HG02678 (cell line): Measurements from ENCODE around the gene PTPRO.

Source experiments
- ATAC-seq: cut with Tn5 transposase; IDR thresholded peaks from one replicate; pipeline ENCODE4 v1.9.1; 2021; ENCODE audit warnings: mild to moderate bottlenecking, moderate library complexity; ENCODE audit not compliant: unreplicated experiment

PTPRO gene

DNA sequence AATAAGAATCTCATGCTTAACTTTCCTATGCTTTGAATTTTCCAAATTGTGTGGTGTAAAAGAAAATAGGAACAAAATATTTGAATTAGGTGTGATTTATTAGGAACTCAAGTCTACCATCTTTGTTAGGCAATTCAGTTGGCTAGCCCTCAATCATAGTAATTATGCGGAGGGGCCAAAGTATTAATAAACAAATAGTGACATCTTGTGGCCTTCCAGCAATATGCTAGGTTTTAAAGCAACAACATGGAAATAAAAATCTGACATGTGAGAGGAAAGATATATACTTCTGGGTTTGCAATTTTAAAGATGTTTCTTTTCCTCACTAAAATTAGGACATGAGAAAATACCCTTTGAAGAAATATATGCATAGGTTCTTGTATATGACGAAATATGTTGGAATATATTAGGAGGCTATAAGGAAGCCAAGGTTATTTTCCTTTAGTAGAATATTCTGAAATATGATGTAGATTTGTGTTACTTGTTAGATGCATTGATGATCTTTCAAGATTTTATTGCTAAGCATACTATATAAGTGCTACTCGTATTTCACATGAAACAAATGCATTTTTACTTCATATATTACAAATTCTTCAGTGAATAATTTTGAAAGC, 200.4 kb downstream of the PTPRO start:
- no peak for ATAC-seq

DNA sequence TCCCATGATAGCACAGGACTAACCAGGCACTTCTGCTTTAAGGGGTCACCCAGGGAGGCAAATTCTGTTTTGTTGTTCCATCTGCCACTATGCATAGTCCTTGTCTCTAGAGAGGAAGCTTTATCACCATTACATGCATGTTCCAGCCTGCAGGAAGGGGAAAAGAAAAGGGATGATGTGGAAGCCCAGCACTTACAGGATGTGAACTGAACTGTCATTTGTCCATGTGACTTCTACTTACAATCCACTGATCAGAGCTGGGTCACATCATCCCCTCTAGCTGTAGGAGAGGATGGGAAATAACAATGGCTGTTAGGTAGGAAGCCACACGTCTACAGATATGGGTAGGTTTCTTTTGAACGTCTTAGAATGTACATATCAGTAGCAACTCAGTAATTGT, 203.1 kb downstream of the PTPRO start:
- ATAC-seq, result no peak

DNA sequence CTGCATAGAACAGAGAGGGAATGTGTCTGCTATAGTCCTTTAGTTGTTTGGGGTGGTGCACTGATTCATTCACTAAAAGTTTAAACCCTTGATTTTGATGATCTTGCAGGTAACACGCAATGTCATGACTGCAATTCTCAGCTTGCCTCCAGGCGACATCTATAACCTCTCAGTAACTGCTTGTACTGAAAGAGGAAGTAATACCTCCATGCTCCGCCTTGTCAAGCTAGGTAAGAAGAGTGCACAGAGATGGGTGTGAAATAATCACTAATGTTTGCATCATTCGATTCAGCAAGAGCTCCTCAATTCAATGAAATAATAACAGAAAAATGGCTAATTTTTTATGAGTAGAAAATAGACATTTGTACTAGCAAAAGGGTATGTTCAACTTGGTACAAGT, 203.7 kb downstream of the PTPRO start:
- ATAC-seq, result peak; percentile 100

DNA sequence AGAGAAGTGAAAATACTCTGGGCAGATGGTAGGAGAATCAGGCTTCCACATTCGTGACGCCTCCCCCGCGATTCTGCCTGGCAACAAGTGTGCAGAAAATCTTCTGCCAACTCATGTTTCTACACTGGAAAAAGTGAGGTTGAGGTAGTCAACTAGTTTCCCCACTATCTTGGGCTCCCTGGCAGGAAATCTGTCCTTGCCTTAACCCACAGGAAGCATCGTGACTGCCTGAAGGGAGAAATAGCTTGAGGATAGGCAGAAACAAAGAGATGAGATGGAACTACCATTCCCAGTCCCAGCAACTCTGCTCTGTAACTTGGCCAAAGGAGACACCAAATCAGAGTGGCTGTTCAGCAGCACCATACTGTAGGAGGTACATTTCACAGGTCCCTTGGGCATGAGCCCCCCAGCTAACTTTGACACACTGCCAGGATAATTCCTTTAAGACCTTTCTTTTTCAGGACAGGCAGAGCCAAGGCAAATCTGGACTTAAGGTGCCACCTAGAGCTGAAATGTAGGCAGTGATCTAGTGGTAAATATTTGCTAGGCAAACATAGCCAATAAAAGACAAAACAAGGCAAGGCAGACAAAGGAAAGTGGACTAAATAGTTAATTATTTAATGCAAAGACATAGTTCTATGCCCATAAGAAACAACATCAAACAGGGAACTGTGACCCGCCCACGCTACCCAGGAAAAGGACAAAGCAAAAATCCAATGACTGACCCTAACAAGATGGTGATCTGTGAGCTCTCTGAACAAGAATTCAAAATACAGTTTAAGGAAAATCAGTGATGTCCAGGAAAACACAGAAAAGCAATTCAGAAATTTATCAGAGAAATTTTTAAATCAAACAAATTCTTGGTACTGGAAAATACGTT, 205.1 kb downstream of the PTPRO start:
- no peak for ATAC-seq

DNA sequence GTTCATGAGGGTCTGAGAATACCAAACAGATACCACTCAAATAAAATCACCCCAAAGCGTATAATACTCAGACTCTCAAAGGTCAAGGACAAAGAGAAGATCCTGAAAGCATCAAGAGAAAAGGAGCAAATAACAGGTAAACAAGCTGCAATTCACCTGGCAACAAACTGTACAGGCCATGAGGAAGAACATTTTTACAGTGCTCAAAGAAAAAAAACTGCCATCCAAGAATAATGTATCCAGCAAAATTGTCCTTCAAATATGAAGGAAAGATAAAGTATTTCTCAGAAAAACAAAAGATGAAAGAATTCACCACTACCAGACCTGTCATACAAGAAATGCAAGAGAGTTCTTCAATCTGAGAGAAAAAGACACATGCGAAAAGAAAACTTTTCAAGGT, 206.4 kb downstream of the PTPRO start:
- ATAC-seq, result no peak

DNA sequence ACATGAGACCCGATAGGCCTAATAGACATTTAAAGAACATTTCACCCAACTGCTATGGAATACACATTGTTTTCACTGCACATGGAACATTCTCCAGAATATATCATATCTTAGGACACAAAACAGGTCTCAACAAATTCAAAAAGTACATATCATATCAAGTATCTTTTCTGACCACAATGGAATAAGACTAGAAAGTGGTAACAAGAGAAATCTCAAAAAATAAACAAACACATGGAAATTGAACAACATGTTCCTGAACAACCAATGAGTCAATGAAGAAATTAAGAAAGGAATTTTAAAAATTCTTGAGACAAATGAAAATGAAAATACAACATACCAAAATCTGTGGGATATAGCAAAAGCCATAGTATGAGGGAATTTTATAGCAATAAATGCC, 208.1 kb downstream of the PTPRO start:
- no peak for ATAC-seq

DNA sequence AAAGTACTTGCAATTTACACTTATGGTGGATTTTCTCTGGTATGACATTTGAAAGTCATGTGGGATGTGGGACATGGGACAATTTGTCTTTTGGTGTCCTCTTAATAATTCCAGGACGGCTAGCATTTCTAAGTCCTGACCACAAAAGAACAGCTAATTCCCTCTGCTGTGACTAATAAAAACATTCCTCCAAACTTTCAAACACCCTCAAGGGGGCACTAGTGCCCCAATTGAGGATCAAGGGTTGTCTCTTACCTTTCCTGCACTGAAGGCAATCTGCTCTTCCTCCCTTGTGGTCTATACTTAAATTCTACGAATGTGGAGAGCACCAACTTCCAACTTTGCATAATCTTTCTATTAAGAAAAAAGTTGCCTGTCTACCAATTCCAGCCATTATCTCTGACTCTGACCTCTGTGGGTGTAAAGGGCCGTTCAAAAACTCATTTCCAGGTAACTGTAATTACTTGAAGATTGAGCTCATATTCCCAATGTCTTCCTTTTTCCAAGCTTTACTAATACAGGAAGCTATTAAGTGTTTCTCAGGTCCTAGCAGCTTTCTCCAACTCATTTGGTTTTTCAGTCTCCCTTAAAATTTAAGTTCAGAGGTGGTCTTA, 210.2 kb downstream of the PTPRO start:
- peak; percentile 68 for ATAC-seq

DNA sequence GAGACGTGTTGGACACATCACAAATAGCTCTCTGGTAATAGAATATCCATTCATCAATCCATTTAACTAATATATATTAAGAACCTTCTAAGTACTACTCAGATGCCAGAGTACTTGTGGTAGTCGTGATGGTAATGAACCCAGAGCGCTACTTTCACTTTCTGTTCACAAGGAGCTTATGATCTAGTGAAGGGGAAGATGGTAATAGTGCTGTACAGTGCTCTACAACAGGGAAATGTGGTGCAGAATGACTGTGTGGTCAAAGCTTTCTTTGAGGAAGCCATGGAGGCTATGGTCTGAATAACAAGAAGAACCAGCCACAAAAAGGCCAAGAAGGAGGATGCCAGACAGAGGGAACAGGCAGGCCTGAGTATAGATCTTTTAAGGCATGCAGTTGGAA, 212.0 kb downstream of the PTPRO start:
- peak; percentile 84 for ATAC-seq

DNA sequence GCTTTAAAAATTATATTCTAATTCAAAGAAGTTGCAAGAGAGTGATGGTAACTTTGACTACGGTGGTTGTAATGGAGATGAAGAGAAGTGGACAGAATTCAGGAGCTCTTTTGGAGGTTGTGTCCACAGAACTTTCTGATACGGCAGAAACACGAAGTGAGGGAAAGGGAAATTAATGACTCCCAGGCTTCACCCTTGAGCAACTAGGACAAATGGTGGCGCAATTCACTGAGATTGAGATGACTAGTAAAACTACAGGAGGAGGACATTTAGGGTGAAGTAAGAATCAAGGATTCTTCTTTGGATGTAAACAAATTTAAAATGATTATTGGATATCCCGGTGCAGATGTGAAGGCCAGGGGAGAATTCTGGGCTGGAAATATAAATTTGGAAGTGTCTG, 212.6 kb downstream of the PTPRO start:
- ATAC-seq, result no peak

DNA sequence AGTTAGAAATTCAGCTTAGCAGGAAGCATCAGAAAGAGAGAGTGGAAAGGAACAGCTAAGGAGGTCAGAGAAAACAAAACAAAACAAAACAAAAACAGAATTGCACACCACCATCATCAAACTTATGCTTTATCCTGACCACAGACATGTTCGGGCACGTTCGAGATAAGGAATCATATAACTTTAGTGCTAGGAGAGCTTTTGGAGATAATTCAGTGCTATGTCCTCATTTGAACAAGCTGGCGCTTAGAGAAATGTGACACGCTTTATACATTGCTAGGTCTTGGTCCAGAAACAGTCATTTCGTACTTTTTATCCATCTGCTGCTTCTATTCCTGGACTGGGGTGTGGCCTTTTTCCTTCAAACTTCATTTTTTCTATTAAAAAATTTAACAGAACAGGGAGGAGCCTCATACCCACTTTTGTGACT, 213.1 kb downstream of the PTPRO start:
- no peak for ATAC-seq

DNA sequence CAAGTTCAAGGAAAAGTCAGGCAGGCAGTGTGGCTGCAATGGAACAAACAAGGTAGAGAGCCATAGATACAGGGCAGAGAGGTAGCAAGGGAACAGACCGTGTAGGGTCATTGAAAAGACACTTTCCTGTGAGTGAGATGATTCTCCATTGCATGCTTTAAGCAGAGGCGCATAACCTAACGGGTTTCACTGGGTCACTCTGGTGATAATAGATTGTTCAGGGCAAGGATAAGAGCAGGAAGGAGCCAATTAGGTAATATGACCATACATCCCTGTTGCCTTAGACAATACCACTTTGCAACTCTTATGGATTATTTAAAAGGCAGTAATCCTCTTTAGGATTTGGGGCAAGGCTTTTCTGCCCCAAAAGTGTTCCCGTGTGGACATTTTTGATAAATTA, 214.1 kb downstream of the PTPRO start:
- no peak for ATAC-seq

DNA sequence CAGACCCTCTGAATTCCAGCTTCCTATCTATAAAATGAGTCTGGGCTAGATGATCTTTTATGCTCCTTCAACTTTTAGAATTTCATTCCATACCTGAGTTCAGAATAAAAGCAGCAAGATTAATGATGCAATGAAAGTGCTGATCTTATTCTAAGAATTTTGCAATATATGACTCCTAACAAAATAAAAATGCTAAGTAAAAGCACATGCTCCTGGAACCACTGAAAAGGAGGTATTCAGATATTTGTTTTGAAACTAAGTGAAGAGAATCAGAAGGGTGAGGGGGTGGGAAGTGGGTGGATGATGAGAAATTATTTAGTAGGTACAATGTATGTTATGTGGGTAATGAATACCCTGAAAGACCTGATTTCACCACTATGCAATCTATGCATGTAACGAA, 216.6 kb downstream of the PTPRO start:
- ATAC-seq, result no peak

DNA sequence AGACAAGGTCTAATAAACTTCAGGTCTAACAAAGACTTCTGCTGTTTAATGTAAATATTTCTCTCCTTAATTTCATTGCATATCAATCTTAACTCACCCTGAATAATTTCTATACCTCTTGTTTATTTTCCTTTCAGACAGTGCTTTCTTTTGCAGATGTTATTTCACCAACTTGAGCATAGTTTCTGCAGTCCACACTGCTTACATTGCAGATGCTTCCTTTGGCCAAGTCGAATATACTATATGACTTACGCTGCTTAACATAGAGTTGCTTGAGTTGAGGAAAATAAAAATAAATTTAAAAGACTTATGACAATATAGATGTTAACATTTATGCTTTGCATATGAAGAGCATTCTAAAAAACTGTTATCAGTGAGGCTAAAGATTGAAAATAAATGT, 217.7 kb downstream of the PTPRO start:
- ATAC-seq, result no peak

DNA sequence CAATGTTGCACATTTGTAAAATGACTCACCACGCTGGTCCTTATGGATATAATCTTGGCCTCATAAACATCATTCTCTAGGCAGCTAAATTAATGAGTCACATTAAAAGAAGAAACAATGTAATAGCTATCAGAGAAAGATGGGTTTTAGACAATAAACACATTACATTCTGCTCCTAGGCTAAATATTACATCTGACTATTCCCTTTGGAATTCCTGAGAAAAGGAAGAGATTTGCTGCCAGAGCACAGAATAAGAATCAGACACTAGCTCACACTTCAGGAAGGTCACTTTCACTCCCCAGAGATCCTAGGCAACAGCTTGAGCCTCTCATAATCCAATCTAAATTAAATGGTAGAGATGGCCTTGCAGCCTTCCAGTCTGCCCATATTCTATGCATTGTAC, 218.2 kb downstream of the PTPRO start:
- ATAC-seq, result no peak

DNA sequence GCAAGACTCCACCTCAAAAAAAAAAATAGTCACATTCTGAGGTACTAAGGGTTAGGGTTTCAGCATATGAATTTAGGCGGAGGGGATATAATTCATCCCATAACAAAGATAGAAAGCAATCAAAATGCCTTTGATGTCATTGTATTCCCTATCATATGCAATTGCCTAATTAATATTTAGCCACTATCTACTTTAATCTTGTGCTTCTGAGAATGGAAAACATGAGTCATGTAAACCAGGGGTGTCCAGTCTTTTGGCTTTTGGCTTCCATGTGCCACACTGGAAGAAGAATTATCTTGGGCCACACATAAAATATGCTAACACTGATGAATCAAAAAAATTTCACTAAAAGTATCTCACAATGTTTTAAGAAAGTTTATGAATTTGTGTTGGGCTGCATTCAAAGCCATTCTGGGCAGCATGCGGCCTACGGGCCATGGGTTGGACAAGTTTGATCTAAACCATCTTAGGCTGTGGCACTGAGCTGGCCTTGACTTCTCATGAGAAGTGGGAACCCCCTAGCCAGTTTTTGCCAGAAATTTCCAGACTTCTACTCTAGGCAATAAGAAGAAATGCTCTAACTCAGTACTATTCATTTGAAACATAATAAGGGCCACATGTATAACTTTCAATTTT, 219.8 kb downstream of the PTPRO start:
- ATAC-seq, result no peak

DNA sequence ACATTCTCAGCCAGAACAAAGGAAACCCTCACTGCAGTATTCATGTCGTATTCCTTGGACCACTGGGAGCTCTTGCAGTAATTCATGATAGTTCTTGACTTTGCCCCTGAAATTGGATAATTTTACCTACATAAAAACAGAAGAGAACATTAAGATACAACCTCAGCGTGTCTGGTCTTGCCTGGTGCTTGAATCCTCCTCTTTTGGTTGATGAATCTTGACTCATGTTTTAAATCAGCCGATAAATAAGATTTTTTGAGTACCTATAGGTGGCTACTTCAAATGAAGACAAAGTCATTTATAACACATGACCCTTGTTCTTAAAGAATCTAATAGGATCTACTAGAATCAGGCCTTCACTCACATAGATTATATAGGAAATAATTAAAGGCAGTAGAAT, 221.0 kb downstream of the PTPRO start:
- no peak for ATAC-seq

DNA sequence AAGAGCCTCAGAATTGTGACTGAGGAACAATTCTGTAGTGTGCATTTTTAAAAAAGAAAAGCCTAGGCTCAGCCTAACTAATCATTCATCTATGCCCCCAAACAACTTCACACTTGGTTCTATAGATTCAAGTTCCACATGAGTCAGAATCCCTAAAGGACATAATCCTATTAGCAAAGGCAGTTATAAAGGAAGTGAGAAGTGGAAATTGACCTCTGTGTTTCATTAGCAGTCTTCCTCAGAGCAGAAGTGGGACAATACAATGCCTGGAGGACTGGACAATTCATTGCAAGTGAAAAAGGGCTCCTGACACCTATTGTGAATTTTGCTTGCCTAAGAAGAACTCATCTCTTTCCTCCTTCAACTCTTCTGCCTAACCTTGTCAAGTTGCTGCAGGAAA, 222.3 kb downstream of the PTPRO start:
- ATAC-seq, result no peak

DNA sequence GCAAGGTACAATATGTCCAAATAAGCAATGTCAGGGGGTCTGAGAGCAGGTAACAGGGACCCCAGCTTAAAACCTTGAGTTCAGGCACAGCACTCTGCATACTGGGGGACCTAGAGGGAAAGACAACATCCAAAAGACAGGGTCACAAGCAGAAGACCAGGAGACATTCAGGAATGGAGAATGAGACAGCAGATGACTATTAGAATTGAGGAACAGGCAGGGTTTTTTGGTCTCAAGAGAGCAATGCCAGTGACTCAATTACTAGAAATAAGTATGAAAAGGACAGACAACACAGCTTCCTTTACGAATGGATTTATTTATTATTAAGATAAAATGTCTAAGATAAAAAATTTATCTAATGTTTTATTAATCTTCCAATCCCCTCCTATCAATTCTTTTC, 223.0 kb downstream of the PTPRO start:
- ATAC-seq, result no peak

DNA sequence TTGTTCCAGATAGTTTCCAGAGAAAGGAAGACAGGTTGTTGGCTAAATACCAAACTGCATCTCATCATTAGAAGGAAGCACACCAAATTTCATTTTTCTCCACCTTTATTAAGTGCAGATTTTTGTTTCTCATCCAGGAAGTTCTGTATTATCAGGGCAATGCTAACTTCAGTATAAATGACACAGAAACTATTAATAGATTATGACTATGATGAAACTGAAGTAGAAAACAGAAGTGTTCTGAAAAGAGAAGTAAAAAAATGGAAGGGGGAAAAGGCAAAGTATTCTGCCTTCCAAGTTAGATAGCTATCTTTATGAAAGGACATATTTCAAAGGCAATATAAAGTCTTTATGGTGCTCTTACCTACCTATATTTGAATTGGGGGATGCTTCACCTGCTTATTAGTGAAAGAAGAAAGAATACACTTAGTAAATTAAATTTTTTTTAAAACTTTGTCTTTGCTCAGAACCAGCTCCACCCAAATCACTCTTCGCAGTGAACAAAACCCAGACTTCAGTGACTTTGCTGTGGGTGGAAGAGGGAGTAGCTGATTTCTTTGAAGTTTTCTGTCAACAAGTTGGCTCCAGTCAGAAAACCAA, 223.9 kb downstream of the PTPRO start:
- peak; percentile 81 for ATAC-seq

DNA sequence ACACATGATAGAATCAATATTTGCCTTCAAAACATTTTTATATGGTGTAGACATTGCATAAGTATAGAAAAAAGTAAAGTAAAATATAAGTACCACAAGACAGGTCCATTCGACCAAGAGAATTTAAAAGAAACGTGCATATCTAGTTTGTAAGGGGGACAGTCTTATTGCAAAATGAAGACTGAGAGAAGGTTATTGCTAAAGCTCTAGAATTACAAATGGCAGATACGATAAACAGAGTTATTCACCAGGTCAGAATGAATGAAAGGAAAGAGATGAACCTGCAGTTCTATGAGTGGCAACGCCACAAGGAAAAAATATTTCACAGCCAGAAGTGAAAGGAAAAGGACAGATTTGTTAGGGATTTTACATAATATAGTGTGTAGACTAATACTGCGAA, 224.8 kb downstream of the PTPRO start:
- ATAC-seq, result no peak

DNA sequence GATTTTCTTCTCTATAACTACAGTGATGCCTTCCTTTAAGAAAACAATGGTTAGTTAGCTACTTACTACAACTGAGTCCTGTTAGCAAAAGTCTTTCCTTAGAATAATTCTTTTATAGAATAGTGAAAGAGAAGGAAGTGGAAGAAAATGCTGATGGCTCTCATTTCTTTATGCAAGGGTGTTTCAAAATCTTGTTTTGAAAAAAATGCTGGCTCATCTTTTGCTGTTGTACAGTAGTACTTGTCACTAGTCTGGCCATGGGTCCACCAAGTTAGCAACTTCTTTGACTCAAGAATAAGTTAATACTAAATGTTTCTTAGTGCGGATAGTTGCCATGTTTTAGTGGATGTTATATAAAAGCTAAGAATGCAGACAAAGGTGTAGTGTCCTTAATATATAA, 225.4 kb downstream of the PTPRO start:
- ATAC-seq, result no peak
